Endothelial cell of umbilical vein (primary cell): ENCODE results near the gene LCLAT1. TPM values are rescaled to one million over a fixed set of nuclear protein-coding genes. Genes with fewer than 3 reads are reported as not detected.

Source experiments
- BruUV-seq: library from RNA; stranded (reverse); fragments of 400-500 nt; replicated peaks from 2 replicates; lab custom pipeline; 2021; lab: Mats Ljungman, UMichigan
- CTCF ChIA-PET: fragments of 300-600, 350-600 bp; sonication (Branson Sonifier 250); formaldehyde crosslinking; loops from one replicate; lab custom pipeline; 2021; ENCODE audit warnings: antibody characterized with exemption, inconsistent platforms; lab: Charles Lee
- POLR2A ChIA-PET: fragments of 300-600, 350-600 bp; sonication (Branson Sonifier 250); formaldehyde crosslinking; loops from one replicate; lab custom pipeline; 2021; ENCODE audit warnings: antibody characterized with exemption, inconsistent platforms; lab: Charles Lee
- DNase-seq: peaks from one replicate; pipeline ENCODE4 v3.0.0-alpha.2; 2011; ENCODE audit warnings: low read depth, low spot score
- FAIRE-seq: peaks from 2 replicates; lab custom pipeline; 2011; peaks lifted over from hg19 to GRCh38; lab: Jason Lieb, UNC
- H2AFZ ChIP-seq: 2 replicates; pipeline ENCODE4 v1.6.0; 2012; ENCODE audit warnings: low read depth, low read length, control low read depth, inconsistent platforms
- H3K27ac ChIP-seq: 2 replicates; pipeline ENCODE4 v1.5.1; 2011; ENCODE audit warnings: low read depth, mild to moderate bottlenecking, control low read depth, low read length, moderate library complexity; ENCODE audit not compliant: insufficient read depth
- H3K27me3 ChIP-seq, 2 experiments: 2 replicates each; pipeline versions ENCODE4 v1.6.0 to v1.6.1; 2011; ENCODE audit warnings: low read length in 2 of 2, mixed read lengths in 1 of 2; ENCODE audit not compliant: control insufficient read depth in 2 of 2, insufficient read depth in 2 of 2
- H3K36me3 ChIP-seq, 2 experiments: 2 replicates in 1 of 2; 3 replicates in 1 of 2; pipeline ENCODE4 v1.5.1; 2011; ENCODE audit warnings: low read length in 2 of 2, mild to moderate bottlenecking in 1 of 2, moderate library complexity in 1 of 2; ENCODE audit not compliant: control insufficient read depth in 2 of 2, insufficient read depth in 2 of 2; ENCODE audit errors: extremely low read depth in 1 of 2
- H3K4me1 ChIP-seq: 3 replicates; pipeline ENCODE4 v1.5.1; 2011; ENCODE audit warnings: mild to moderate bottlenecking, low read length; ENCODE audit not compliant: control insufficient read depth, insufficient read depth; ENCODE audit errors: extremely low read depth
- H3K4me2 ChIP-seq: 2 replicates; pipeline ENCODE4 v1.6.1; 2011; ENCODE audit warnings: low read length, control low read depth, mixed read lengths; ENCODE audit not compliant: insufficient read depth
- H3K4me3 ChIP-seq, 3 experiments: fragments of 200-600 bp in 1 of 3; sonication (generic), shearing (Covaris generic) in 1 of 3; replicated peaks in 1 of 3; 2 replicates each; pipeline ENCODE4 v1.5.1; 2011 to 2016; ENCODE audit warnings: control low read depth in 3 of 3, low read length in 3 of 3, mild to moderate bottlenecking in 2 of 3, inconsistent platforms in 1 of 3, low read depth in 1 of 3, moderate library complexity in 1 of 3; ENCODE audit not compliant: insufficient read depth in 1 of 3
- H3K79me2 ChIP-seq: 2 replicates; pipeline ENCODE4 v1.6.0; 2012; ENCODE audit warnings: low read length, inconsistent platforms; ENCODE audit not compliant: control insufficient read depth, insufficient read depth
- H3K9ac ChIP-seq: replicated peaks from 2 replicates; pipeline ENCODE3; 2011; ENCODE audit warnings: low read length, control low read depth; ENCODE audit not compliant: insufficient read depth; ENCODE audit errors: extremely low read depth
- H3K9me1 ChIP-seq: replicated peaks from 3 replicates; pipeline ENCODE4 v1.6.0; 2011; ENCODE audit warnings: mild to moderate bottlenecking, low read length; ENCODE audit not compliant: control insufficient read depth, insufficient read depth; ENCODE audit errors: extremely low read depth
- H3K9me3 ChIP-seq: replicated peaks from 2 replicates; pipeline ENCODE4 v1.5.1; 2012; ENCODE audit warnings: low read length, inconsistent platforms; ENCODE audit not compliant: control insufficient read depth, insufficient read depth
- H4K20me1 ChIP-seq: replicated peaks from 2 replicates; pipeline ENCODE3; 2011; ENCODE audit warnings: mild to moderate bottlenecking, low read length; ENCODE audit not compliant: control insufficient read depth, insufficient read depth; ENCODE audit errors: extremely low read depth
- CTCF ChIP-seq, 2 donors: IDR thresholded peaks; 1 replicate in 1 of 2; 2 replicates in 1 of 2; pipeline ENCODE4 v1.5.1; 2011; ENCODE audit warnings: low read length in 2 of 2, mild to moderate bottlenecking in 2 of 2, moderate library complexity in 2 of 2, control low read depth in 1 of 2, inconsistent platforms in 1 of 2, low read depth in 1 of 2; ENCODE audit not compliant: insufficient read depth in 1 of 2; ENCODE audit errors: extremely low read depth in 1 of 2
- EZH2 ChIP-seq: IDR thresholded peaks from 2 replicates; pipeline ENCODE4 v1.6.1; 2012; ENCODE audit warnings: borderline replicate concordance, low read depth, mild to moderate bottlenecking, moderate library complexity, low read length, inconsistent platforms; ENCODE audit not compliant: severe bottlenecking
- FOS ChIP-seq: IDR thresholded peaks from 2 replicates; pipeline ENCODE4 v1.6.1; 2011; ENCODE audit warnings: mild to moderate bottlenecking, low read length, moderate library complexity, borderline replicate concordance; ENCODE audit not compliant: insufficient read depth
- GATA2 ChIP-seq: IDR thresholded peaks from 2 replicates; pipeline ENCODE4 v1.7.0; 2011; ENCODE audit warnings: low read depth, mild to moderate bottlenecking, moderate library complexity, mixed read lengths, low read length; ENCODE audit not compliant: insufficient read length, insufficient read depth
- JUN ChIP-seq: IDR thresholded peaks from 2 replicates; pipeline ENCODE4 v1.6.1; 2011; ENCODE audit warnings: borderline replicate concordance, low read depth; ENCODE audit not compliant: insufficient read length, insufficient read depth
- MAX ChIP-seq: IDR thresholded peaks from 2 replicates; pipeline ENCODE4 v1.6.1; 2011; ENCODE audit not compliant: insufficient read depth, insufficient read length
- MYC ChIP-seq: IDR thresholded peaks from one replicate; pipeline ENCODE4 v1.6.1; 2011; ENCODE audit warnings: mild to moderate bottlenecking, low read depth, low read length
- POLR2A ChIP-seq: IDR thresholded peaks from 2 replicates; pipeline ENCODE4 v1.6.1; 2012; ENCODE audit warnings: low read depth, mild to moderate bottlenecking, control low read depth, low read length
- POLR2AphosphoS5 ChIP-seq: IDR thresholded peaks from 2 replicates; pipeline ENCODE4 v1.6.1; 2012; ENCODE audit warnings: low read depth, mild to moderate bottlenecking, control low read depth, low read length, moderate library complexity; ENCODE audit not compliant: insufficient read depth
- dilution Hi-C: fragments of 300-500 bp; cut with MboI; formaldehyde crosslinking; loops from one replicate; pipeline ENCODE4 v1.15.0; 2019; ENCODE audit warnings: low sequenced_read_pairs; ENCODE audit not compliant: extremely low pct_ligation_motif_present
- intact Hi-C: fragments of 100-400 bp; cut with micrococcal nuclease; formaldehyde crosslinking; loops from one replicate; pipeline ENCODE4 v1.10.0; 2022
- polyA plus RNA-seq, 4 experiments: library from polyadenylated mRNA; depleted of rRNA in 3 of 4; stranded (reverse) in 3 of 4; unstranded in 1 of 4; fragments of >200 nt; gene quantifications; 2 replicates each; pipeline versions ENCODE4 v1.2.1 to v1.2.3, GENCODE V29; 2011 to 2012; ENCODE audit warnings: missing spikeins in 1 of 4
- total RNA-seq: library from RNA; stranded (reverse); gene quantifications from 2 replicates; pipeline ENCODE4 v1.2.3, GENCODE V29; 2021

LCLAT1 gene
- total and polyA plus RNA-seq, 2 donors (not counting 3 experiments of a cell fraction or from before 2014, with no cell fraction given) = 6.1 to 20.8 TPM

GRCh38 chr2:30649278-30649677 lies 202.2 kb downstream of the LCLAT1 start:
- CTCF ChIA-PET = no interaction called here
- dilution Hi-C loops (no loop called here), intact Hi-C loops (no loop called here)
- Histone ChIP-seq H3K27me3 (no peaks in the 10 kb centered on the region), H3K4me3 (no peak overlapping the region), H3K27ac (no peak overlapping the region), H3K4me2 (no peak overlapping the region), H3K9ac (no peak overlapping the region), H3K4me1 (no peaks in the 10 kb centered on the region), H3K9me1 (no peaks in the 10 kb centered on the region), H4K20me1 (no peaks in the 10 kb centered on the region), H3K36me3 (no peaks in the 10 kb centered on the region), H3K9me3 (no peaks in the 10 kb centered on the region), H3K79me2 (no peaks in the 10 kb centered on the region), H2AFZ (no peak overlapping the region)
- no TSS peak for BruUV-seq
- DNase-seq (no peak), FAIRE-seq (no peak)
- no peak for TF ChIP-seq POLR2A
- TF ChIP-seq CTCF (IDR thresholded peaks at IDR 0.05; ENCODE audit: extremely low read depth in 1 of 2, insufficient read depth in 1 of 2, low read depth in 1 of 2, low read length in 2 of 2) = no peak
- no peak for TF ChIP-seq JUN
- no peak for TF ChIP-seq MAX
- no peak for TF ChIP-seq FOS
- TF ChIP-seq POLR2AphosphoS5 = no peak
- no peak for TF ChIP-seq EZH2
- no peak for TF ChIP-seq GATA2
- TF ChIP-seq MYC = no peak
- POLR2A ChIA-PET = no interaction called here
